Right atrium auricular region (tissue), 2 donors: ENCODE results near the gene LTO1. TPM values are rescaled to one million over a fixed set of nuclear protein-coding genes. Genes with fewer than 3 reads are reported as not detected.

Source experiments
- DNase-seq: peaks from one replicate; pipeline ENCODE4 v3.0.0-alpha.2; 2019; ENCODE audit warnings: low spot score
- H3K27ac ChIP-seq, 2 donors: fragments of 200-600 bp; sonication (generic); 1 replicate in 1 of 2; 2 replicates in 1 of 2; pipeline ENCODE4 v1.5.1; 2016 to 2019
- H3K27me3 ChIP-seq, 2 donors: fragments of 200-600 bp; sonication (generic); one replicate each; pipeline versions ENCODE4 v1.5.1 to v1.6.0; 2017 to 2019
- H3K36me3 ChIP-seq: fragments of 200-600 bp; sonication (generic); one replicate; pipeline ENCODE4 v1.5.1; 2016
- H3K4me1 ChIP-seq, 2 donors: fragments of 200-600 bp; sonication (generic); one replicate each; pipeline versions ENCODE4 v1.5.1 to v1.6.0; 2017 to 2019
- H3K4me3 ChIP-seq, 2 donors: fragments of 200-600 bp; sonication (generic); 1 replicate in 1 of 2; 2 replicates in 1 of 2; pipeline ENCODE4 v1.5.1; 2017 to 2019; ENCODE audit warnings: mild to moderate bottlenecking in 1 of 2, moderate library complexity in 1 of 2
- H3K9me3 ChIP-seq, 2 donors: fragments of 200-600 bp; sonication (generic); one replicate each; pipeline ENCODE4 v1.5.1; 2019
- CTCF ChIP-seq, 2 donors: fragments of 200-600 bp; sonication (generic); IDR thresholded peaks; one replicate each; pipeline ENCODE4 v1.5.1; 2019; ENCODE audit warnings: antibody characterized with exemption in 2 of 2
- total RNA-seq, 2 donors: library from RNA; depleted of rRNA; stranded (reverse); fragments of >200 nt; gene quantifications; one replicate each; pipeline ENCODE4 v1.1.0, GENCODE V29; 2016

Gene LTO1
- total RNA-seq, 2 donors from 2014 or later = 4.7 to 6.0 TPM

GRCh38 chr11:69620683-69621290 is 54.4 kb downstream of the LTO1 start:
- no peak for DNase-seq
- Histone ChIP-seq H3K4me3 (no peak overlapping the region), H3K36me3 (no peaks in the 10 kb centered on the region), H3K4me1 (no peaks in the 10 kb centered on the region), H3K9me3 (no peaks in the 10 kb centered on the region), H3K27me3 (no peaks in the 10 kb centered on the region), H3K27ac (no peak overlapping the region)
- TF ChIP-seq CTCF (IDR thresholded peaks at IDR 0.05) = no peak

GRCh38 chr11:69618237-69618636 is 56.9 kb downstream of the LTO1 start:
- no peak for TF ChIP-seq CTCF (IDR thresholded peaks at IDR 0.05)

GRCh38 chr11:69617682-69618081 is 57.5 kb downstream of the LTO1 start:
- Histone ChIP-seq H3K9me3 (no peaks in the 10 kb centered on the region), H3K4me1 (no peaks in the 10 kb centered on the region), H3K36me3 (no peaks in the 10 kb centered on the region), H3K4me3 (no peak overlapping the region), H3K27me3 (no peaks in the 10 kb centered on the region), H3K27ac (no peak overlapping the region)
- no peak for DNase-seq
- TF ChIP-seq CTCF (IDR thresholded peaks at IDR 0.05) = no peak

More at GRCh38 chr11:69618237-69618636, 56.9 kb downstream of the LTO1 start:
- Histone ChIP-seq H3K27ac (no peak overlapping the region), H3K9me3 (no peaks in the 10 kb centered on the region), H3K4me3 (no peak overlapping the region), H3K27me3 (no peaks in the 10 kb centered on the region), H3K4me1 (no peaks in the 10 kb centered on the region), H3K36me3 (no peaks in the 10 kb centered on the region)
- no peak for DNase-seq

- Histone ChIP-seq H3K4me1 (no peaks in the 10 kb centered on the region), H3K4me3 (no peak overlapping the region), H3K36me3 (no peaks in the 10 kb centered on the region), H3K9me3 (no peaks in the 10 kb centered on the region), H3K27ac (no peak overlapping the region), H3K27me3 (no peaks in the 10 kb centered on the region)
- TF ChIP-seq CTCF (IDR thresholded peaks at IDR 0.05) = no peak
- no peak for DNase-seq
Measured at GRCh38 chr11:69617220-69617619, 57.9 kb downstream of the LTO1 start.

Other genes starting within 250 kb of the LTO1 start
- not detected for gene LINC01488, start 193.7 kb downstream of the LTO1 start, total RNA-seq
- gene CCND1, start 34.2 kb downstream of the LTO1 start, total RNA-seq = 100 to 1,000 TPM in 1 of 2 donors, 10 to 100 TPM in 1; 91.8 to 101 TPM
- not detected for gene FGF19, start 28.7 kb upstream of the LTO1 start, total RNA-seq
- gene FGF4, start 100.0 kb upstream of the LTO1 start, total RNA-seq = not detected
- gene FGF3, start 144.1 kb upstream of the LTO1 start, total RNA-seq = not detected